ENCODE data around the gene AP1M1.
"Not testable (repeated sequence)": the region's sequence is repeated elsewhere in the genome, so short reads cannot be mapped to it uniquely, and the experiment has no call there.

Gene AP1M1

DNA sequence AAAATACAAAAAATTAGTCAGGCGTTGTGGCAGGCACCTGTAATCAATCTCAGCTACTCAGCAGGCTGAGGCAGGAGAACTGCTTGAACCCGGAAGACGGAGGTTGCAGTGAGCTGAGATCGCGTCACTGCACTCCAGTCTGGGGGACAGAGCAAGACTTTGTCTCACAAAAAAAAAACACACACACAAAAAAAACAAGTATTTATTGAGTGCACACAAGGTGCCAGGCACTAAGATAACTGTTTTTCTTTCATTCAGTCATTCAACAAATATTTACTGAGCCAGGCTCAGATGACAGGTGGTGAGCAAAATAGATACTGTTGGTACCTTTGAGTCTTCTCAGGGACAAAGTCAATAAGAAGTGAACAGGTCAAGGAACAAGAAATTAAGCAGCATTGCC, 30.7 kb upstream of the AP1M1 start:
- TF ChIP-seq, protein P1, sequence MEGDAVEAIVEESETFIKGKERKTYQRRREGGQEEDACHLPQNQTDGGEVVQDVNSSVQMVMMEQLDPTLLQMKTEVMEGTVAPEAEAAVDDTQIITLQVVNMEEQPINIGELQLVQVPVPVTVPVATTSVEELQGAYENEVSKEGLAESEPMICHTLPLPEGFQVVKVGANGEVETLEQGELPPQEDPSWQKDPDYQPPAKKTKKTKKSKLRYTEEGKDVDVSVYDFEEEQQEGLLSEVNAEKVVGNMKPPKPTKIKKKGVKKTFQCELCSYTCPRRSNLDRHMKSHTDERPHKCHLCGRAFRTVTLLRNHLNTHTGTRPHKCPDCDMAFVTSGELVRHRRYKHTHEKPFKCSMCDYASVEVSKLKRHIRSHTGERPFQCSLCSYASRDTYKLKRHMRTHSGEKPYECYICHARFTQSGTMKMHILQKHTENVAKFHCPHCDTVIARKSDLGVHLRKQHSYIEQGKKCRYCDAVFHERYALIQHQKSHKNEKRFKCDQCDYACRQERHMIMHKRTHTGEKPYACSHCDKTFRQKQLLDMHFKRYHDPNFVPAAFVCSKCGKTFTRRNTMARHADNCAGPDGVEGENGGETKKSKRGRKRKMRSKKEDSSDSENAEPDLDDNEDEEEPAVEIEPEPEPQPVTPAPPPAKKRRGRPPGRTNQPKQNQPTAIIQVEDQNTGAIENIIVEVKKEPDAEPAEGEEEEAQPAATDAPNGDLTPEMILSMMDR (IDR thresholded peaks at IDR 0.05; ENCODE audit: low read depth, low read length): no peak
- no peak for DNase-seq (ENCODE audit: extremely low read depth, low read depth)

DNA sequence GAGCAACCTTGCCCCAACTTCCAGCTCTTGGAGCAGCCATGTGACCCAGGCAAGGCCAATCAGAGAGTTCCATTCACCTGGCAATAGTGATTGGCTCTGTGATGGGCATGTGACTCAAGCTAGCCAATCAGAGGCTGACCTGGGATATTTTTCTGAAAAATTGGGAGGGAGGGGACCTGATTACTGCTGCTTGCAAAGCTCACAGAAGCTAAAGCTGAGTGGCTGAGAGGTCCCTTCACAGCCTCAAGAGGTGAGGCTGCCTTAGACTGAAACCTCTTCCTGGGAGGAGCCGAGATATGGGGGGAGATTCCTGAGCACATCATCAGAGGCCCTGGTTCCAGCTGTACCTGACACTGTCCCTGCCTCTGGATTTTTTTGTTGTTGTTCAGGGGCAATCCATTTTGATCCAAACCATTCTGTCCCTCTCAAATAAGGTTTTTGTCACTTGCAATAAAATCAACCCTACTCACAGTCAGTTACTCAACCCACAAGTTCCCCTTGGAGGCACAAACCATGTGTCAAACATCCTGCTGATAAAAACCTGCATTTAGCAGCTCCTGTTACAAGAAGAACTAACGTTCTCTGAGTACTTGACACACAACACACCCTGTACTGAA, 29.1 kb upstream of the AP1M1 start:
- TF ChIP-seq, protein P1 (IDR thresholded peaks at IDR 0.05; ENCODE audit: low read depth, low read length): no peak
- no peak for DNase-seq (ENCODE audit: extremely low read depth, low read depth)

DNA sequence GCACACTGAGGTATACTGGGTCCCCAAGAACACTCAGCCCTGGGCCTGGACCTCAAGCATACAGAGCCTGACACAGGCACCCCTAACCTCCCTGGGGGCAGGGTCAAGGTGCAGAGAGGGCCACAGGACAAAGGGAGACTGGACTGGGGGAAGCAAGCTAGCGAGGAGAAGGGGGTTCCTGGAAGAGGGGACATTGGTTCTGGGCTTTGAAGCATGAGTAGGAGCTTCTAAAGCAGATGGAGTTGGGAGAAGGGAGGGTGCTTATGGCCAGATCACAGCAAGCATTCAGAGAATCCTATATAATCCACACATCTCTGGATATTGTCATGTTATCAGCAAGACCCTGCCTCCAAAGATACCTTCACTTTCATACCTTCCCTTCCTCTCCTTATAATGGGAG, 27.6 kb upstream of the AP1M1 start:
- TF ChIP-seq, protein P1 (IDR thresholded peaks at IDR 0.05; ENCODE audit: low read depth, low read length): no peak
- no peak for DNase-seq (ENCODE audit: extremely low read depth, low read depth)

DNA sequence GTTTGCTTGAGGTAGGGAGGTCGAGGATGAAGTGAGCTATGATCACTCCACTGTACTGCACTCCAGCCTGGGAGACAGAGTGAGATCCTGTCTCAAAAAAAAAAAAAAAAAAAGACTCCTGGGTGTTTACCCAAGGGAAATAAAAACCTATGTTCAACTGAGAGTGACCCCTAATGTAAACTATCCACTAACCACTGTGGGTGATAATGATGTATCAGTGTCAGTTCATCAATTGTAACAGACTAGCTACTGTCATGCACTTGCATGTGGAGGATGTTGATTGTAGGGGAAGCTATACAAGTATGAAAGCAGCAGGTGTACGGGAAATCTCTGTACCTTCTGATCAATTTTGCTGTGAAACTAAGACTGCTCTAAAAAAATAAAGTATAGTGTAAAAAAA, 21.8 kb upstream of the AP1M1 start:
- TF ChIP-seq, protein P1 (IDR thresholded peaks at IDR 0.05; ENCODE audit: low read depth, low read length): no peak
- DNase-seq (ENCODE audit: extremely low read depth, low read depth): no peak

DNA sequence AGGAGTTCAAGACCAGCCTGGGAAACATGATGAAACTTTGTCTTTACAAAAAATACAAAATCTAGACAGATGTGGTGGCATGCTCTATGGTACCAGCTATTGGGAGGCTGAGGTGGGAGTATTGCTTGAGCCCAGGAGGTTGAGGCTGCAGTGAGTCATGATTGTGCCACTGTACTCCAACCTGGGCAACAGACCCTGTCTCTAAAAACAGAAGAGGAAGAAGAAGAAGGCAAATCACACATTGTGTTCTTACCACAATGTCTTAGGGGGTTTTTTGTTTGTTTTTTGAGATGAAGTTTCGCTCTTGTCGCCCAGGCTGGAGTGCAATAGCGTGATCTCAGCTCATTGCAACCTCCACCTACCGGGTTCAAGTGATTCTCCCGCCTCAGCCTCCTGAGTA, 18.8 kb upstream of the AP1M1 start:
- not testable (repeated sequence) for DNase-seq (ENCODE audit: extremely low read depth, low read depth)

DNA sequence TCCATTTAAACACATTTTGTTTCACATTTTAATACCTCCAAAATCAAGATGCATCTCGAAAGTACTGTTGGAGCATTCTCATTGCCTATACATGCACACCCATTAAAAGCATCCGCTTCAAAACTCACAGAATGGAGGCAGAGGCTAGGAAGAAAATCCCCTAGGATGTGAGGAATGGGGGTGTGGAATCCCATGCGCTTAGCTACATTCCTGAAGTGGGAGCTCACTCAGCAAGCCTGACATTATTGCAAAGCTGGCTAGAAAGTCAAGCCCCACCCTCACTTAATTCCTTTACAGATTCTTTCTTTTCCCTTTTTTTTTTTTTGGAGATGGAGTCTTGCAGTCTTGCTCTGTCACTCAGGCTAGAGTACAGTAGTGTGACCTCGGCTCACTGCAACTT, 17.1 kb upstream of the AP1M1 start:
- DNase-seq (ENCODE audit: extremely low read depth, low read depth): no peak

DNA sequence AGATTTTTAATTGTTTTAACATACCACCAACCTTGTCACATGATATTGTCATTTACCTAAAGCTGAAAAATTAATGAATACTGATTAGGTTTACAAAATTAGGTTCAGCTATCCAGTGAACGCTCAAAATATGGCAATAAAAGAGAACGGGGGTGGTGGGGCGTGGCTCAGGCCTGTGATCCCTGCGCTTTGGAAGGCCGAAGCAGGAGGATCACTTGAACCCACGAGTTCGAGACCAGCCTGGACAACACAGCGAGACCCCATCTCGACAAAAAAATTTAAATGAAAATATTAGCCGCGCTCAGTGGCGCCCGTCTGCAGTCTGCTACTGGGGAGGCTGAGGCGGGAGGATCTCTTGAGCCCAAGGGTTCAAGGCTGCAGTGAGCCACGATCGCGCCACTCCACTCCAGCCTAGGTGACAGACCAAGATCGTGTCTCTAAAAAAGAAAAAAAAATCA, 13.0 kb upstream of the AP1M1 start:
- TF ChIP-seq, protein P1 (IDR thresholded peaks at IDR 0.05; ENCODE audit: low read depth, low read length): no peak
- DNase-seq (ENCODE audit: extremely low read depth, low read depth): no peak

More for the DNA sequence above, 17.1 kb upstream of the AP1M1 start:
- TF ChIP-seq, protein P1 (IDR thresholded peaks at IDR 0.05; ENCODE audit: low read depth, low read length): no peak

DNA sequence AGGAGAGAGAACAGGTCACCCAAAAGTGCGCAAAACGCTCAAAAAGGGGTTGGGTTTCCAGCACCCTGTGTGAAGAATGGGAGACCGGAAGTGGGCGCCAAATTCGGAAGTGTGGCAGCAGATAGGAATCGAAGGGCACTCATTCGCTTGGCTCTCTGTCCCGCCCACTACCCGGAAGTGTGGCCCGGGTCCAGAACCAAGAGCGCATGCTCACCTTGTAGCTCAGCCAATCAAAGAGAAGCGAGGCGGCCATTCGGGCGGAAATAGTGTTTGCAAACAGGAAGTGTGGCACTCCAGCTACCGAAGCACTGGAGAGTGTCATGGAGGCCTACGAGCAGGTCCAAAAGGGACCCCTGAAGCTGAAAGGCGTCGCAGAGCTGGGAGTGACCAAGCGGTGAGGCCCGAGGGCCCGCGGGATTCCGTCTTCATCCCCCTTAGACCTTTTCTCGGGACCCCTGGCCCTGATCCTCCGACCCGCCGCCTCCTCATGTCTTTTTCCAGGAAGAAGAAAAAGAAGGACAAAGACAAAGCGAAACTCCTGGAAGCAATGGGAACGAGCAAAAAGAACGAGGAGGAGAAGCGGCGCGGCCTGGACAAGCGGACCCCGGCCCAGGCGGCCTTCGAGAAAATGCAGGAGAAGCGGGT, 12.5 kb upstream of the AP1M1 start, which contains the start of gene FAM32A:
Gene FAM32A (plus strand): TSS at position 288 of the 645 bp plus-strand sequence. CDS start 33 bp downstream, at position 321.
- TF ChIP-seq, protein P1 (IDR thresholded peaks at IDR 0.05; ENCODE audit: low read depth, low read length): peak; percentile 10
- DNase-seq (ENCODE audit: extremely low read depth, low read depth): peak; percentile 98
